Activated CD4-positive, alpha-beta memory T cell treated with anti-CD3 and anti-CD28 coated beads, Interleukin-2, amount 10 ng/mL, durations not matched to agents 7 days and 5 days (primary cell): ENCODE data around the gene CANX. TPM values are rescaled to one million over a fixed set of nuclear protein-coding genes. Genes with fewer than 3 reads are reported as not detected.

Source experiments
- CTCF ChIA-PET: fragments of 350-600 bp; sonication (Branson Sonifier 250); formaldehyde crosslinking; loops from one replicate; lab custom pipeline; 2021; ENCODE audit warnings: antibody characterized with exemption, inconsistent platforms; lab: Charles Lee
- POLR2A ChIA-PET: fragments of 350-600 bp; sonication (Branson Sonifier 250); formaldehyde crosslinking; loops from one replicate; lab custom pipeline; 2021; ENCODE audit warnings: antibody characterized with exemption; lab: Charles Lee
- DNase-seq: peaks from one replicate; pipeline ENCODE4 v3.0.0-alpha.2; 2020
- H3K27ac Mint-ChIP-seq: one replicate; pipeline ENCODE4 v1.8.0; 2021; ENCODE audit warnings: mild to moderate bottlenecking, mixed read lengths
- H3K27me3 Mint-ChIP-seq: one replicate; pipeline ENCODE4 v1.8.0; 2021; ENCODE audit warnings: mixed read lengths
- H3K36me3 Mint-ChIP-seq: one replicate; pipeline ENCODE4 v1.8.0; 2021; ENCODE audit warnings: low read depth, mixed read lengths
- H3K4me1 Mint-ChIP-seq: one replicate; pipeline ENCODE4 v1.8.0; 2021; ENCODE audit warnings: mixed read lengths
- H3K4me3 Mint-ChIP-seq: one replicate; pipeline ENCODE4 v1.8.0; 2021; ENCODE audit warnings: mild to moderate bottlenecking, mixed read lengths
- H3K9me3 Mint-ChIP-seq: one replicate; pipeline ENCODE4 v1.8.0; 2021; ENCODE audit warnings: mixed read lengths
- total RNA-seq, 2 experiments: library from RNA; stranded (reverse); gene quantifications; one replicate each; pipeline ENCODE4 v1.2.3, GENCODE V29; 2021

Gene CANX
- total RNA-seq, 2 experiments from 2014 or later, result 418 to 428 TPM

- H3K27ac Mint-ChIP-seq, result no peak overlapping the region
- H3K9me3 Mint-ChIP-seq, result no peaks in the 10 kb centered on the region
- peaks cover 3% of the 10 kb centered on the region for H3K4me1 Mint-ChIP-seq
- no peak overlapping the region for H3K4me3 Mint-ChIP-seq
- ChIA-PET POLR2A (no interaction called here), CTCF (interaction anchor here (1.9 kb wide), 1 partner anchor 9 kb away, joined by 13 read pairs; no protein-coding TSS in a partner anchor)
- DNase-seq, result no peak
- H3K36me3 Mint-ChIP-seq, result peaks cover 67% of the 10 kb centered on the region
- no peaks in the 10 kb centered on the region for H3K27me3 Mint-ChIP-seq
Observed at GRCh38 chr5:179771311-179771895, 72.6 kb downstream of the CANX start.

GRCh38 chr5:179772351-179772750 is 73.6 kb downstream of the CANX start:
- Mint-ChIP-seq H3K9me3 (no peaks in the 10 kb centered on the region), H3K27me3 (no peaks in the 10 kb centered on the region), H3K4me1 (peaks cover 3% of the 10 kb centered on the region), H3K27ac (no peak overlapping the region), H3K36me3 (peaks cover 62% of the 10 kb centered on the region), H3K4me3 (no peak overlapping the region)
- POLR2A ChIA-PET, result no interaction called here
- no peak for DNase-seq
- CTCF ChIA-PET, result no interaction called here

- H3K27me3 Mint-ChIP-seq, result no peaks in the 10 kb centered on the region
- DNase-seq, result no peak
- no peak overlapping the region for H3K4me3 Mint-ChIP-seq
- H3K4me1 Mint-ChIP-seq, result no peaks in the 10 kb centered on the region
- ChIA-PET POLR2A (no interaction called here), CTCF (no interaction called here)
- no peaks in the 10 kb centered on the region for H3K9me3 Mint-ChIP-seq
- H3K36me3 Mint-ChIP-seq, result peaks cover 60% of the 10 kb centered on the region
- no peak overlapping the region for H3K27ac Mint-ChIP-seq
Observed at GRCh38 chr5:179773686-179774040, 74.9 kb downstream of the CANX start.

- ChIA-PET CTCF (no interaction called here), POLR2A (no interaction called here)
- no peak for DNase-seq
- H3K4me1 Mint-ChIP-seq, result no peaks in the 10 kb centered on the region
- no peak overlapping the region for H3K27ac Mint-ChIP-seq
- H3K36me3 Mint-ChIP-seq, result peaks cover 55% of the 10 kb centered on the region
- no peaks in the 10 kb centered on the region for H3K9me3 Mint-ChIP-seq
- H3K4me3 Mint-ChIP-seq, result no peak overlapping the region
- H3K27me3 Mint-ChIP-seq, result no peaks in the 10 kb centered on the region
Observed at GRCh38 chr5:179774442-179774841, 75.7 kb downstream of the CANX start.

GRCh38 chr5:179776411-179776938 is 77.7 kb downstream of the CANX start:
- no peaks in the 10 kb centered on the region for H3K9me3 Mint-ChIP-seq
- ChIA-PET CTCF (interaction anchor here (1.1 to 1.2 kb wide), 2 partner anchors 8 to 15 kb away, joined by 3 to 4 read pairs; no protein-coding TSS in a partner anchor), POLR2A (interaction anchor here (0.9 to 1.9 kb wide), 3 partner anchors 12 to 18 kb away, joined by 3 to 4 read pairs (median 3); no protein-coding TSS in a partner anchor)
- no peaks in the 10 kb centered on the region for H3K4me1 Mint-ChIP-seq
- peaks cover 39% of the 10 kb centered on the region for H3K36me3 Mint-ChIP-seq
- no peak overlapping the region for H3K4me3 Mint-ChIP-seq
- H3K27ac Mint-ChIP-seq, result no peak overlapping the region
- no peaks in the 10 kb centered on the region for H3K27me3 Mint-ChIP-seq
- DNase-seq, result no peak

GRCh38 chr5:179777456-179777855 is 78.7 kb downstream of the CANX start:
- Mint-ChIP-seq H3K27me3 (no peaks in the 10 kb centered on the region), H3K4me3 (no peak overlapping the region), H3K36me3 (peaks cover 33% of the 10 kb centered on the region), H3K27ac (no peak overlapping the region), H3K4me1 (no peaks in the 10 kb centered on the region), H3K9me3 (no peaks in the 10 kb centered on the region)
- ChIA-PET CTCF (interaction anchor here (0.5 to 1.2 kb wide), 3 partner anchors 9 to 17 kb away, joined by 3 to 4 read pairs (median 3); no protein-coding TSS in a partner anchor), POLR2A (interaction anchor here (1.5 to 1.9 kb wide), 2 partner anchors 11 to 19 kb away, joined by 3 to 4 read pairs; no protein-coding TSS in a partner anchor)
- DNase-seq, result no peak

GRCh38 chr5:179777909-179778308 is 79.1 kb downstream of the CANX start:
- Mint-ChIP-seq H3K4me3 (no peak overlapping the region), H3K4me1 (no peaks in the 10 kb centered on the region), H3K9me3 (no peaks in the 10 kb centered on the region), H3K27me3 (no peaks in the 10 kb centered on the region), H3K36me3 (peaks cover 29% of the 10 kb centered on the region), H3K27ac (no peak overlapping the region)
- DNase-seq, result no peak
- ChIA-PET CTCF (interaction anchor here (0.5 to 1.2 kb wide), 3 partner anchors 10 to 17 kb away, joined by 3 to 4 read pairs (median 3); no protein-coding TSS in a partner anchor), POLR2A (interaction anchor here (1.5 to 1.9 kb wide), 2 partner anchors 10 to 19 kb away, joined by 3 to 4 read pairs; no protein-coding TSS in a partner anchor)

- no peaks in the 10 kb centered on the region for H3K4me1 Mint-ChIP-seq
- DNase-seq, result no peak
- CTCF ChIA-PET, result no interaction called here
- no peaks in the 10 kb centered on the region for H3K27me3 Mint-ChIP-seq
- H3K9me3 Mint-ChIP-seq, result no peaks in the 10 kb centered on the region
- peaks cover 22% of the 10 kb centered on the region for H3K36me3 Mint-ChIP-seq
- POLR2A ChIA-PET, result no interaction called here
- no peak overlapping the region for H3K27ac Mint-ChIP-seq
- H3K4me3 Mint-ChIP-seq, result no peak overlapping the region
Observed at GRCh38 chr5:179778591-179778990, 79.8 kb downstream of the CANX start.

GRCh38 chr5:179779826-179780225 is 81.1 kb downstream of the CANX start:
- H3K9me3 Mint-ChIP-seq, result no peaks in the 10 kb centered on the region
- POLR2A ChIA-PET, result no interaction called here
- no peak overlapping the region for H3K27ac Mint-ChIP-seq
- no peak overlapping the region for H3K4me3 Mint-ChIP-seq
- no peaks in the 10 kb centered on the region for H3K27me3 Mint-ChIP-seq
- no peaks in the 10 kb centered on the region for H3K4me1 Mint-ChIP-seq
- H3K36me3 Mint-ChIP-seq, result peaks cover 14% of the 10 kb centered on the region
- DNase-seq, result no peak
- CTCF ChIA-PET, result interaction anchor here (0.9 to 1.5 kb wide), 2 partner anchors 16 to 18 kb away, joined by 3 to 5 read pairs; no protein-coding TSS in a partner anchor

GRCh38 chr5:179780362-179780761 is 81.6 kb downstream of the CANX start:
- H3K4me1 Mint-ChIP-seq, result no peaks in the 10 kb centered on the region
- no peak for DNase-seq
- H3K4me3 Mint-ChIP-seq, result no peak overlapping the region
- no peak overlapping the region for H3K27ac Mint-ChIP-seq
- peaks cover 14% of the 10 kb centered on the region for H3K36me3 Mint-ChIP-seq
- H3K9me3 Mint-ChIP-seq, result no peaks in the 10 kb centered on the region
- ChIA-PET CTCF (interaction anchor here (0.9 to 1.5 kb wide), 2 partner anchors 17 to 18 kb away, joined by 3 to 5 read pairs; no protein-coding TSS in a partner anchor), POLR2A (no interaction called here)
- H3K27me3 Mint-ChIP-seq, result no peaks in the 10 kb centered on the region

Other genes starting within 250 kb of the CANX start
- 10 to 100 TPM; 36.1 to 39.1 TPM for gene RUFY1, start 148.4 kb upstream of the CANX start, total RNA-seq
- 100 to 1,000 TPM; 675 to 699 TPM for gene HNRNPH1, start 75.3 kb upstream of the CANX start, total RNA-seq
- gene CBY3, start 17.9 kb upstream of the CANX start, total RNA-seq, result under 1 TPM in 1 of 2 experiments, not detected in 1; 0.68 TPM
- gene MAML1, start 33.9 kb downstream of the CANX start, total RNA-seq, result 10 to 100 TPM; 33.3 to 35.2 TPM
- gene LTC4S, start 95.0 kb downstream of the CANX start, total RNA-seq, result 1 to 10 TPM; 2.1 to 3.3 TPM
- 10 to 100 TPM; 94.8 to 95.7 TPM for gene MGAT4B, start 107.9 kb downstream of the CANX start, total RNA-seq
- gene SQSTM1, start 121.9 kb downstream of the CANX start, total RNA-seq, result 100 to 1,000 TPM; 178 to 183 TPM
- gene MRNIP, start 159.8 kb downstream of the CANX start, total RNA-seq, result 10 to 100 TPM; 17.0 to 19.5 TPM
- gene TBC1D9B, start 208.9 kb downstream of the CANX start, total RNA-seq, result 10 to 100 TPM; 64.1 to 69.2 TPM